ENCODE results near the gene SLC38A1.

The SLC38A1 gene

GRCh38 chr12:46212108-46212982 is 56.5 kb downstream of the SLC38A1 start:
- H3K9ac ChIP-seq (ENCODE audit: low read depth, low read length), result no peak overlapping the region
- no peak overlapping the region for H3K4me2 ChIP-seq (ENCODE audit: low read length)
- H3K36me3 ChIP-seq (ENCODE audit: insufficient read depth, low read length), result peaks cover 19% of the 10 kb centered on the region
- H3K4me1 ChIP-seq (ENCODE audit: control insufficient read depth, insufficient read depth, low read length), result peaks cover 20% of the 10 kb centered on the region
- no peak overlapping the region for H3K4me3 ChIP-seq (ENCODE audit: low read length)
- no peaks in the 10 kb centered on the region for H3K9me3 ChIP-seq (replicated peaks; ENCODE audit: low read length)
- no peaks in the 10 kb centered on the region for H3K27me3 ChIP-seq (ENCODE audit: control insufficient read depth, insufficient read depth, low read length)

DNA sequence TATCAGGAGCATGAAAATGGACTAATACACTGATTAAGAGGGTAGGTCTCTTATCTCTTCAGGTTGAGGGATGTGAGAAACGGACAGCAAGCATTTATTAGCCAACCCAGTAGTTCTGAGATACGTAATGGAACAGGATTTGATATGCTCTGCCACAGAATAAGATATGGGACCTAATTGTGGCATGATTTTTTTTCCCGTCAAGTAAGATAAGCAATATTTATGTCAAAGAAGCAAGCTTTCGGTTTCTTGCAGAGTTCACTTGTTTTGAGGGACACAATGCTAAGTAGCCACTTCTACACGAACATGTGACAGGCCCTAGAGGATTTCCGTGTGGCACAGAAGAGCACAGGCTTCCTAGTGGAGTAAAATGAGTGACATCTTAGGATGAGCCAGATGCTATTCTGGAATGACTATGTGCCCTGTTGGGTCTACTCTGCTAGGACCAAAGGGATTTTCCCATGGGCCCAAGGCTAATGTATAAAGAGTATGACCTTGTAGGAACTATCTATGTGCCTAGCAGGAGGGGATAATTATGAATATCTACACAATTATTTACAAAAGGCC is 57.9 kb downstream of the SLC38A1 start:
- peaks cover 20% of the 10 kb centered on the region for H3K4me1 ChIP-seq (ENCODE audit: control insufficient read depth, insufficient read depth, low read length)
- peaks cover 32% of the 10 kb centered on the region for H3K36me3 ChIP-seq (ENCODE audit: insufficient read depth, low read length)

DNA sequence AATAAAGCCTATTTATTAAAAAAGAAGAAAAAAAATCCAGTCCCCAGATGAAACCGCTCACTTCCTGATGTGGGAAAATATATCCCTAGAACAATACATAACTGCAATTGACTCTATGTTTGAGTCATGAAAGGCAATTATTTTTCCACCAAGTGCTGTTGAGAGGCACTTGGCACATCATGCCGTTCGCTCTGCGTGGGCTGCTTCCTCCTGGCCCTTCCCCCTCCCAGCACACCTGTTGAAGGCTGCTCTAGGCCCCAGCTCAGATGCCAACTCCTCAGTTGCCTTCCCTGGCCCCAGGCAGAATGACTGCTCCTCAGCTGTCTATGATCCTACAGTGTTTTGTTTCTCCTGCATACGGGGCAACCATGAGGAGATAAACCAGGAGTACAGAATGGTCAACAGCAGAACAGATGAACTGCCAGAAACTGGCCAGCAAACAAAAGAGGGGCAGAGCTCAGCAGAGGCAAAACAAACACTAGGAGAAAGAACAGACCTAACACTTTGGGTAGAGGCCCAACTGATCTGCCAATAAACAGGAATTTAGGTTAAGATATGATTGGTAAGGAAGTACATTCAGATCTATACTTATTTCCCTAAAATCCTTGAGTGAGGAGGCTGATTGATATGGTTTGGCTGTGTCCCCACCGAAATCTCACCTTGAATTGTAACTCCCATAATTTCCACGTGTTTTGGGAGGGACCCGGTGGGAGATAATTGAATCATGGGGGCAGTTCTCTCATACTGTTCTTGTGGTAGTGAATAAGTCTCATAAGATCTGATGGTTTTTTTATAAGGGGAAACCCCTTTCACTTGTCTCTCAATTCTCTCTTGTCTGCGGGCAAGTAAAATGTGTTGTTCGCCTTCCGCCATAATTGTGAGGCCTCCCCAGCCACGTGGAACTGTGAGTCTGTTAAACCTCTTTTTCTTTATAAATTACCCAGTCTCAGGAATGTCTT is 58.6 kb downstream of the SLC38A1 start:
- peaks cover 40% of the 10 kb centered on the region for H3K36me3 ChIP-seq (ENCODE audit: insufficient read depth, low read length)
- no peaks in the 10 kb centered on the region for H3K9me3 ChIP-seq (replicated peaks; ENCODE audit: low read length)
- peak overlapping the region; percentile 10 for H3K9ac ChIP-seq (ENCODE audit: low read depth, low read length)
- peaks cover 20% of the 10 kb centered on the region for H3K4me1 ChIP-seq (ENCODE audit: control insufficient read depth, insufficient read depth, low read length)
- no peaks in the 10 kb centered on the region for H3K27me3 ChIP-seq (ENCODE audit: control insufficient read depth, insufficient read depth, low read length)
- peak overlapping the region; percentile 38 for H3K4me2 ChIP-seq (ENCODE audit: low read length)
- H3K4me3 ChIP-seq (ENCODE audit: low read length), result no peak overlapping the region

More for the DNA sequence above, 57.9 kb downstream of the SLC38A1 start:
- Histone ChIP-seq H3K4me2 (ENCODE audit: low read length) (no peak overlapping the region), H3K9me3 (replicated peaks; ENCODE audit: low read length) (no peaks in the 10 kb centered on the region), H3K9ac (ENCODE audit: low read depth, low read length) (no peak overlapping the region), H3K27me3 (ENCODE audit: control insufficient read depth, insufficient read depth, low read length) (no peaks in the 10 kb centered on the region), H3K4me3 (ENCODE audit: low read length) (no peak overlapping the region)

DNA sequence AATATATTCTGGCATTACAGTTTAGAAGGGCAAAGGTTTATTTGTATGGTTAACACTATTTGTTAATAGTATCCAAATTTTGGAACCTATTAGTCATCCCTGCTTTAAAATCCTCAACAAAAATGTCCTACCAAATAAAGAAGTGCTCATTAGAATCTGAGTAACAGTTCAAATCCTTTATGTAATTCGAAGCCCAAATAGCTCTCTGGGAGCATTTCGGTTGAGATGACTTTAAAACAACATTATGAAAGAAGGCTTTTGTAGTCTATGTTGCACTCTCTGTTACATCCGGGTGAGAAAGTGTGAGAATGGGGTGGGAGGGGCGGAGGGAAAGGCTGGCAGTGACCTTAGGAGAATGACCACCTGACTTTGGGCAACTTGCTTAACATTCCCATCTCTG is 59.7 kb downstream of the SLC38A1 start:
- no peak overlapping the region for H3K9ac ChIP-seq (ENCODE audit: low read depth, low read length)
- H3K4me2 ChIP-seq (ENCODE audit: low read length), result peak overlapping the region; percentile 38
- H3K4me1 ChIP-seq (ENCODE audit: control insufficient read depth, insufficient read depth, low read length), result peaks cover 20% of the 10 kb centered on the region
- H3K4me3 ChIP-seq (ENCODE audit: low read length), result no peak overlapping the region
- peaks cover 50% of the 10 kb centered on the region for H3K36me3 ChIP-seq (ENCODE audit: insufficient read depth, low read length)
- H3K9me3 ChIP-seq (replicated peaks; ENCODE audit: low read length), result no peaks in the 10 kb centered on the region
- H3K27me3 ChIP-seq (ENCODE audit: control insufficient read depth, insufficient read depth, low read length), result no peaks in the 10 kb centered on the region

GRCh38 chr12:46208370-46208769 is 60.5 kb downstream of the SLC38A1 start:
- Histone ChIP-seq H3K27me3 (ENCODE audit: control insufficient read depth, insufficient read depth, low read length) (no peaks in the 10 kb centered on the region), H3K36me3 (ENCODE audit: insufficient read depth, low read length) (peaks cover 55% of the 10 kb centered on the region), H3K9ac (ENCODE audit: low read depth, low read length) (no peak overlapping the region), H3K4me3 (ENCODE audit: low read length) (no peak overlapping the region), H3K4me2 (ENCODE audit: low read length) (no peak overlapping the region), H3K4me1 (ENCODE audit: control insufficient read depth, insufficient read depth, low read length) (peaks cover 20% of the 10 kb centered on the region), H3K9me3 (replicated peaks; ENCODE audit: low read length) (no peaks in the 10 kb centered on the region)

DNA sequence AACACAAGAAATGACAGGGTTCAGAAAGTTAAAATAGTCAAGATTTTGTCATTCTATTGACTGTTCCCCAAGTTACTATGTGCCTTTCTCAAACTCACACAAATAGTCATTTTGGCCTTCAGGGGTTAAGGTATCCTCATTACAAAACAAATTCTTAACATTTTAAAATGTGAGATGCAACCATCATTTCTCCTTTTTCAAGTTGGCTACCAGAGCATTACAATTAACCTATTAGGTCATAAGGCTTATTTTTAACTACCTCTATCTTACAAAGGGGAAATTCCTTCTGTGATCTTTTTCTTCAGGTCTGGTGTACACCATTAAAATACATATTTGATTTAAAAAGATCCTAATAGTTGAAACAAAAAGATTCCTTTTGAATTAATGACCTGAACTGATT is 61.2 kb downstream of the SLC38A1 start:
- peaks cover 56% of the 10 kb centered on the region for H3K36me3 ChIP-seq (ENCODE audit: insufficient read depth, low read length)

GRCh38 chr12:46206471-46206870 is 62.4 kb downstream of the SLC38A1 start:
- H3K9ac ChIP-seq (ENCODE audit: low read depth, low read length), result no peak overlapping the region
- peaks cover 64% of the 10 kb centered on the region for H3K36me3 ChIP-seq (ENCODE audit: insufficient read depth, low read length)
- H3K4me1 ChIP-seq (ENCODE audit: control insufficient read depth, insufficient read depth, low read length), result peaks cover 20% of the 10 kb centered on the region
- no peaks in the 10 kb centered on the region for H3K27me3 ChIP-seq (ENCODE audit: control insufficient read depth, insufficient read depth, low read length)
- no peak overlapping the region for H3K4me2 ChIP-seq (ENCODE audit: low read length)
- H3K4me3 ChIP-seq (ENCODE audit: low read length), result no peak overlapping the region
- no peaks in the 10 kb centered on the region for H3K9me3 ChIP-seq (replicated peaks; ENCODE audit: low read length)

More for the DNA sequence above, 61.2 kb downstream of the SLC38A1 start:
- H3K9me3 ChIP-seq (replicated peaks; ENCODE audit: low read length), result no peaks in the 10 kb centered on the region
- H3K9ac ChIP-seq (ENCODE audit: low read depth, low read length), result no peak overlapping the region
- no peak overlapping the region for H3K4me2 ChIP-seq (ENCODE audit: low read length)
- H3K27me3 ChIP-seq (ENCODE audit: control insufficient read depth, insufficient read depth, low read length), result no peaks in the 10 kb centered on the region
- no peak overlapping the region for H3K4me3 ChIP-seq (ENCODE audit: low read length)
- peaks cover 20% of the 10 kb centered on the region for H3K4me1 ChIP-seq (ENCODE audit: control insufficient read depth, insufficient read depth, low read length)

DNA sequence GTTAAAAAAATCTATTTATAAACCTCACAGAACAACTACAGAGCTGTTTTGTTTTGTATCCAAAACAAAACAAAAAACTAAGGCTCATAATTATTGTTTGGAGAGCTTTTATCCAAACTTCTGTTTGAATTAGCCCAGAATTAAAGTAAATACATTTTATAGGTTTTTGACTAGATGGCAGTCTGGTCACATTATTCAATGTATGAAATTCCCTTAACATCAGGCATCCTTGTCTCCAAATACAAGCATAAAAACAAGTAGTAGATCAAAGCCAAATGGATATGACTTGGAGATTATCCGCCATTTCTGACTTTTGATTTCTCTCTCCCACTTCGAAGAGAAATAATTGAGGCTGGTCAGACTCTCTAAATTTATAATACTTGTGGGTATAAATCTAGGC is 63.5 kb downstream of the SLC38A1 start:
- Histone ChIP-seq H3K4me2 (ENCODE audit: low read length) (no peak overlapping the region), H3K9ac (ENCODE audit: low read depth, low read length) (no peak overlapping the region), H3K27me3 (ENCODE audit: control insufficient read depth, insufficient read depth, low read length) (no peaks in the 10 kb centered on the region), H3K4me3 (ENCODE audit: low read length) (no peak overlapping the region), H3K4me1 (ENCODE audit: control insufficient read depth, insufficient read depth, low read length) (peaks cover 19% of the 10 kb centered on the region), H3K9me3 (replicated peaks; ENCODE audit: low read length) (no peaks in the 10 kb centered on the region), H3K36me3 (ENCODE audit: insufficient read depth, low read length) (peaks cover 69% of the 10 kb centered on the region)

DNA sequence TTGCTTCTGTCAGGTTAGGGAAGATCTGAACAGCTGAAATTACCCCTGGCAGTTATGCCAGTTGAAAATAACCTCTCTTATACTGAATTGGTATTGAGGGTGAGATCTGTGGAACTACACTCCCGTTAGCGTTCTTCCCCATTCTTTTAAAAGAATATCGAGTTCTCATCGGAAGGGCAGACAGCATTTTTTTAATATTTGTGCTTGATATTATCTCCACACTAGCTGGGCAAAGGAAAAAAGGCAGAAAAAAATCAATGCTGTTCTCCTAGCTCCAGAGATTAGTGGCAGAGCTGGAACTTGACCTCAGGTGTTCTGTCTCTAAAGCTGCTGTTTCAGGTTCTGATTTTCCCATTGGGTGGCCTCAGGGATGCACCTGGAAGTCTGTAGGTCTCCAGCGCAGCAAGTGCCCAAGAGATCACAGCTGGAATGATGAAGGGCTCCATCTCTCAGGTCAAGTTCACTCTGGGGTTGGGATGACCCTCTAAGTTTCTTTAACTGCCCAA is 67.5 kb downstream of the SLC38A1 start:
- H3K27me3 ChIP-seq (ENCODE audit: control insufficient read depth, insufficient read depth, low read length), result no peaks in the 10 kb centered on the region

GRCh38 chr12:46200551-46200950 is 68.3 kb downstream of the SLC38A1 start:
- Histone ChIP-seq H3K4me2 (ENCODE audit: low read length) (no peak overlapping the region), H3K9me3 (replicated peaks; ENCODE audit: low read length) (no peaks in the 10 kb centered on the region), H3K4me1 (ENCODE audit: control insufficient read depth, insufficient read depth, low read length) (no peaks in the 10 kb centered on the region), H3K36me3 (ENCODE audit: insufficient read depth, low read length) (peaks cover 86% of the 10 kb centered on the region), H3K27me3 (ENCODE audit: control insufficient read depth, insufficient read depth, low read length) (no peaks in the 10 kb centered on the region), H3K4me3 (ENCODE audit: low read length) (no peak overlapping the region), H3K9ac (ENCODE audit: low read depth, low read length) (no peak overlapping the region)

More for the DNA sequence above, 67.5 kb downstream of the SLC38A1 start:
- no peak overlapping the region for H3K4me2 ChIP-seq (ENCODE audit: low read length)
- H3K4me1 ChIP-seq (ENCODE audit: control insufficient read depth, insufficient read depth, low read length), result no peaks in the 10 kb centered on the region
- peaks cover 86% of the 10 kb centered on the region for H3K36me3 ChIP-seq (ENCODE audit: insufficient read depth, low read length)
- no peak overlapping the region for H3K4me3 ChIP-seq (ENCODE audit: low read length)
- H3K9me3 ChIP-seq (replicated peaks; ENCODE audit: low read length), result no peaks in the 10 kb centered on the region
- no peak overlapping the region for H3K9ac ChIP-seq (ENCODE audit: low read depth, low read length)

DNA sequence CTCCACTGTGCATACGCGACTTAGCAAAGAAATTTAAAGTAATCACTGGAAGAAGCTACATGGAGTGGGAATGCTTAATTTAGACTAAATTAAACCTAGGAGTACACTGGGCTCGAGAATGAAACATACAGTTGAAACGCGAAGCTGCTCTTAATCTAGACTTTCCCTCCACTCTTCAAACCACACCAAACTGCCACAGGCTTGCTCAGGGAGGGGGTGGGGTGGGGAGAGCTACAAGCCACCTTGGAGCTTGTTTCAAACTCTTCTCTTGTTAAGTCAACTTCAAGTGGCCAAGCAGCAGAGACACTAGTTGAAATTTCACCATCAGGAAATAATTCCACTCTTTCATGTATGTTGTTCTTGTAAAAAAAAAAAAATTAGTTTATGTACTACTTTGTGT is 69.9 kb downstream of the SLC38A1 start:
- Histone ChIP-seq H3K9ac (ENCODE audit: low read depth, low read length) (no peak overlapping the region), H3K4me3 (ENCODE audit: low read length) (no peak overlapping the region), H3K9me3 (replicated peaks; ENCODE audit: low read length) (no peaks in the 10 kb centered on the region), H3K27me3 (ENCODE audit: control insufficient read depth, insufficient read depth, low read length) (no peaks in the 10 kb centered on the region), H3K4me2 (ENCODE audit: low read length) (no peak overlapping the region), H3K36me3 (ENCODE audit: insufficient read depth, low read length) (peaks cover 86% of the 10 kb centered on the region), H3K4me1 (ENCODE audit: control insufficient read depth, insufficient read depth, low read length) (no peaks in the 10 kb centered on the region)
